Effector CD4-positive, alpha-beta T cell (primary cell): ENCODE data around the gene KCNQ1.

ENCODE experiments used
- DNase-seq: peaks from one replicate; pipeline ENCODE4 v3.0.0-alpha.2; 2020

The KCNQ1 gene

GRCh38 chr11:2673871-2674471 is 229.2 kb downstream of the KCNQ1 start:
- DNase-seq, result no peak

- DNase-seq, result no peak
Measured at GRCh38 chr11:2674658-2675131, 229.9 kb downstream of the KCNQ1 start.

GRCh38 chr11:2675540-2675939 is 230.7 kb downstream of the KCNQ1 start:
- no peak for DNase-seq

GRCh38 chr11:2677127-2677526 is 232.3 kb downstream of the KCNQ1 start:
- no peak for DNase-seq

- no peak for DNase-seq
Measured at GRCh38 chr11:2678396-2678795, 233.6 kb downstream of the KCNQ1 start.

- DNase-seq, result no peak
Measured at GRCh38 chr11:2679011-2679676, 234.3 kb downstream of the KCNQ1 start.

GRCh38 chr11:2681408-2682145 is 236.8 kb downstream of the KCNQ1 start:
- DNase-seq, result no peak

GRCh38 chr11:2683806-2684205 is 239.0 kb downstream of the KCNQ1 start:
- no peak for DNase-seq

- DNase-seq, result no peak
Measured at GRCh38 chr11:2684581-2684980, 239.8 kb downstream of the KCNQ1 start.

- DNase-seq, result no peak
Measured at GRCh38 chr11:2685051-2685450, 240.2 kb downstream of the KCNQ1 start.

- no peak for DNase-seq
Measured at GRCh38 chr11:2685566-2686359, 241.0 kb downstream of the KCNQ1 start.

- DNase-seq, result no peak
Measured at GRCh38 chr11:2686360-2687222, 241.8 kb downstream of the KCNQ1 start.

GRCh38 chr11:2687223-2687530 is 242.4 kb downstream of the KCNQ1 start:
- DNase-seq, result no peak

GRCh38 chr11:2687782-2688191 is 243.0 kb downstream of the KCNQ1 start:
- DNase-seq, result no peak

- DNase-seq, result no peak
Measured at GRCh38 chr11:2688381-2689231, 243.8 kb downstream of the KCNQ1 start.

- DNase-seq, result no peak
Measured at GRCh38 chr11:2689651-2690575, 245.1 kb downstream of the KCNQ1 start.

GRCh38 chr11:2690596-2691354 is 246.0 kb downstream of the KCNQ1 start:
- DNase-seq, result no peak

- no peak for DNase-seq
Measured at GRCh38 chr11:2691355-2691761, 246.6 kb downstream of the KCNQ1 start.
